Neuron (in vitro differentiated cells): Measurements from ENCODE around the gene FUT8.
A peak's percentile ranks its signal among the peaks of the same experiment; 100 is the strongest.

Experiments used
- H2AFZ ChIP-seq: one replicate; pipeline ENCODE4 v1.6.1; 2013; ENCODE audit warnings: low read depth, mild to moderate bottlenecking, inconsistent platforms, low read length, moderate library complexity
- H3K27me3 ChIP-seq: one replicate; pipeline ENCODE4 v1.6.1; 2013; ENCODE audit warnings: low read length; ENCODE audit not compliant: insufficient read depth
- H3K36me3 ChIP-seq: one replicate; pipeline ENCODE4 v1.6.1; 2013; ENCODE audit warnings: low read length; ENCODE audit not compliant: insufficient read depth
- H3K4me1 ChIP-seq: one replicate; pipeline ENCODE4 v1.6.1; 2013; ENCODE audit warnings: low read length; ENCODE audit not compliant: insufficient read depth
- H3K4me3 ChIP-seq: 2 replicates; pipeline ENCODE4 v1.5.1; 2013; ENCODE audit warnings: mild to moderate bottlenecking, low read length, moderate library complexity
- H3K9me3 ChIP-seq: one replicate; pipeline ENCODE4 v1.6.1; 2013; ENCODE audit warnings: low read length

The FUT8 gene

GRCh38 chr14:65471038-65471878, 58.7 kb downstream of the FUT8 start:
- no peak overlapping the region for H3K4me3 ChIP-seq

GRCh38 chr14:65472189-65472588, 59.7 kb downstream of the FUT8 start:
- no peaks in the 10 kb centered on the region for H3K36me3 ChIP-seq
- no peaks in the 10 kb centered on the region for H3K9me3 ChIP-seq
- peak overlapping the region; percentile 26 for H2AFZ ChIP-seq

More at GRCh38 chr14:65471038-65471878, 58.7 kb downstream of the FUT8 start:
- Histone ChIP-seq H3K9me3 (no peaks in the 10 kb centered on the region), H3K27me3 (no peaks in the 10 kb centered on the region), H3K36me3 (no peaks in the 10 kb centered on the region), H3K4me1 (peaks cover 12% of the 10 kb centered on the region), H2AFZ (peak overlapping the region; percentile 26)

GRCh38 chr14:65476273-65476941, 63.9 kb downstream of the FUT8 start:
- H3K9me3 ChIP-seq, result no peaks in the 10 kb centered on the region
- H2AFZ ChIP-seq, result no peak overlapping the region
- H3K4me3 ChIP-seq, result no peak overlapping the region
- no peaks in the 10 kb centered on the region for H3K36me3 ChIP-seq
- H3K4me1 ChIP-seq, result peaks cover 8% of the 10 kb centered on the region
- no peaks in the 10 kb centered on the region for H3K27me3 ChIP-seq

More at GRCh38 chr14:65472189-65472588, 59.7 kb downstream of the FUT8 start:
- H3K4me1 ChIP-seq, result peaks cover 12% of the 10 kb centered on the region
- no peaks in the 10 kb centered on the region for H3K27me3 ChIP-seq
- no peak overlapping the region for H3K4me3 ChIP-seq

- H3K4me3 ChIP-seq, result no peak overlapping the region
- peaks cover 2% of the 10 kb centered on the region for H3K4me1 ChIP-seq
- no peaks in the 10 kb centered on the region for H3K27me3 ChIP-seq
- H3K9me3 ChIP-seq, result no peaks in the 10 kb centered on the region
- no peaks in the 10 kb centered on the region for H3K36me3 ChIP-seq
- no peak overlapping the region for H2AFZ ChIP-seq
These were observed 64.4 kb downstream of the FUT8 start for GRCh38 chr14:65476942-65477318.

GRCh38 chr14:65478017-65478416, 65.5 kb downstream of the FUT8 start:
- no peaks in the 10 kb centered on the region for H3K36me3 ChIP-seq
- H3K4me1 ChIP-seq, result peaks cover 6% of the 10 kb centered on the region
- no peak overlapping the region for H3K4me3 ChIP-seq
- no peak overlapping the region for H2AFZ ChIP-seq
- no peaks in the 10 kb centered on the region for H3K9me3 ChIP-seq
- H3K27me3 ChIP-seq, result no peaks in the 10 kb centered on the region

- peaks cover 6% of the 10 kb centered on the region for H3K4me1 ChIP-seq
- no peaks in the 10 kb centered on the region for H3K27me3 ChIP-seq
- no peak overlapping the region for H2AFZ ChIP-seq
- no peaks in the 10 kb centered on the region for H3K9me3 ChIP-seq
- no peaks in the 10 kb centered on the region for H3K36me3 ChIP-seq
- no peak overlapping the region for H3K4me3 ChIP-seq
These were observed 66.1 kb downstream of the FUT8 start for GRCh38 chr14:65478596-65478995.

- Histone ChIP-seq H2AFZ (no peak overlapping the region), H3K36me3 (no peaks in the 10 kb centered on the region), H3K4me1 (peaks cover 6% of the 10 kb centered on the region), H3K27me3 (no peaks in the 10 kb centered on the region), H3K4me3 (no peak overlapping the region), H3K9me3 (no peaks in the 10 kb centered on the region)
These were observed 66.9 kb downstream of the FUT8 start for GRCh38 chr14:65479386-65479785.

- no peaks in the 10 kb centered on the region for H3K9me3 ChIP-seq
- peaks cover 12% of the 10 kb centered on the region for H3K4me1 ChIP-seq
- no peak overlapping the region for H2AFZ ChIP-seq
- H3K36me3 ChIP-seq, result no peaks in the 10 kb centered on the region
- no peaks in the 10 kb centered on the region for H3K27me3 ChIP-seq
- H3K4me3 ChIP-seq, result no peak overlapping the region
These were observed 70.4 kb downstream of the FUT8 start for GRCh38 chr14:65482757-65483438.

- Histone ChIP-seq H3K36me3 (no peaks in the 10 kb centered on the region), H3K9me3 (no peaks in the 10 kb centered on the region), H3K4me3 (no peak overlapping the region), H2AFZ (no peak overlapping the region), H3K4me1 (peaks cover 12% of the 10 kb centered on the region), H3K27me3 (no peaks in the 10 kb centered on the region)
These were observed 71.1 kb downstream of the FUT8 start for GRCh38 chr14:65483647-65484046.

- H3K4me3 ChIP-seq, result no peak overlapping the region
- H3K4me1 ChIP-seq, result peaks cover 12% of the 10 kb centered on the region
- no peaks in the 10 kb centered on the region for H3K27me3 ChIP-seq
- H3K9me3 ChIP-seq, result no peaks in the 10 kb centered on the region
- H3K36me3 ChIP-seq, result no peaks in the 10 kb centered on the region
- no peak overlapping the region for H2AFZ ChIP-seq
These were observed 73.0 kb downstream of the FUT8 start for GRCh38 chr14:65485516-65485915.

- Histone ChIP-seq H3K4me1 (peaks cover 12% of the 10 kb centered on the region), H3K36me3 (no peaks in the 10 kb centered on the region), H3K4me3 (no peak overlapping the region), H3K27me3 (no peaks in the 10 kb centered on the region), H3K9me3 (no peaks in the 10 kb centered on the region), H2AFZ (no peak overlapping the region)
These were observed 74.3 kb downstream of the FUT8 start for GRCh38 chr14:65486863-65487262.

- H3K27me3 ChIP-seq, result no peaks in the 10 kb centered on the region
- no peak overlapping the region for H3K4me3 ChIP-seq
- H3K9me3 ChIP-seq, result no peaks in the 10 kb centered on the region
- H3K36me3 ChIP-seq, result no peaks in the 10 kb centered on the region
- H3K4me1 ChIP-seq, result peaks cover 6% of the 10 kb centered on the region
- no peak overlapping the region for H2AFZ ChIP-seq
These were observed 75.4 kb downstream of the FUT8 start for GRCh38 chr14:65487783-65488494.
